Neural progenitor cell (in vitro differentiated cells): ENCODE results near the gene QRICH1. TPM values are rescaled to one million over a fixed set of nuclear protein-coding genes. Genes with fewer than 3 reads are reported as not detected.

ENCODE experiments used
- DNase-seq: peaks from one replicate; pipeline ENCODE4 v3.0.0-alpha.2; 2016; ENCODE audit warnings: low spot score
- H2AFZ ChIP-seq: fragments of 200-600 bp; sonication (generic); replicated peaks from 2 replicates; pipeline ENCODE4 v1.6.1; 2016; ENCODE audit warnings: antibody characterized with exemption
- H3F3A ChIP-seq: fragments of 200-600 bp; sonication (generic); 2 replicates; pipeline ENCODE4 v1.6.1; 2016; ENCODE audit warnings: antibody characterized with exemption, low read depth
- H3K27ac ChIP-seq: fragments of 200-600 bp; sonication (generic); 2 replicates; pipeline ENCODE4 v1.5.1; 2016; ENCODE audit warnings: mild to moderate bottlenecking
- H3K27me3 ChIP-seq: fragments of 200-600 bp; sonication (generic); 2 replicates; pipeline ENCODE4 v1.6.1; 2016; ENCODE audit warnings: mild to moderate bottlenecking, moderate library complexity
- H3K36me3 ChIP-seq: fragments of 200-600 bp; sonication (generic); 2 replicates; pipeline ENCODE4 v1.5.1; 2016
- H3K4me1 ChIP-seq: fragments of 200-600 bp; sonication (generic); 2 replicates; pipeline ENCODE4 v1.6.1; 2016; ENCODE audit warnings: mixed run types
- H3K4me2 ChIP-seq: fragments of 200-600 bp; sonication (generic); 2 replicates; pipeline ENCODE4 v1.6.1; 2016
- H3K4me3 ChIP-seq: fragments of 200-600 bp; sonication (generic); 2 replicates; pipeline ENCODE4 v1.5.1; 2016
- H3K79me2 ChIP-seq: fragments of 200-600 bp; sonication (generic); 2 replicates; pipeline ENCODE4 v1.6.1; 2016; ENCODE audit warnings: low read depth
- H3K9ac ChIP-seq: fragments of 200-600 bp; sonication (generic); 2 replicates; pipeline ENCODE4 v1.6.1; 2016
- H3K9me3 ChIP-seq: fragments of 200-600 bp; sonication (generic); 2 replicates; pipeline ENCODE4 v1.5.1; 2016; ENCODE audit warnings: low read depth
- H4K20me1 ChIP-seq: fragments of 200-600 bp; sonication (generic); 2 replicates; pipeline ENCODE4 v1.6.1; 2016; ENCODE audit warnings: low read depth
- H3K27ac Mint-ChIP-seq: 3 replicates; pipeline ENCODE4 v1.8.0; 2021; ENCODE audit warnings: mixed read lengths
- H3K27me3 Mint-ChIP-seq: 2 replicates; pipeline ENCODE4 v1.8.0; 2022; ENCODE audit warnings: low read depth, mild to moderate bottlenecking, inconsistent platforms, moderate library complexity, mixed read lengths; ENCODE audit not compliant: insufficient read depth
- H3K36me3 Mint-ChIP-seq: 3 replicates; pipeline ENCODE4 v1.8.0; 2021; ENCODE audit warnings: mixed read lengths
- H3K4me1 Mint-ChIP-seq: 3 replicates; pipeline ENCODE4 v1.8.0; 2021; ENCODE audit warnings: mixed read lengths
- H3K4me3 Mint-ChIP-seq: 3 replicates; pipeline ENCODE4 v1.8.0; 2021; ENCODE audit warnings: mild to moderate bottlenecking, moderate library complexity, mixed read lengths
- H3K9me3 Mint-ChIP-seq: 3 replicates; pipeline ENCODE4 v1.8.0; 2020; ENCODE audit warnings: mixed read lengths
- EZH2 ChIP-seq: fragments of 200-600 bp; sonication (generic); IDR thresholded peaks from 2 replicates; pipeline ENCODE4 v1.6.1; 2017; ENCODE audit warnings: antibody characterized with exemption, mild to moderate bottlenecking, moderate library complexity
- EZH2phosphoT487 ChIP-seq: fragments of 200-600 bp; sonication (generic); IDR thresholded peaks from 2 replicates; pipeline ENCODE4 v1.6.1; 2017; ENCODE audit warnings: antibody characterized with exemption
- total RNA-seq: library from RNA; depleted of rRNA; stranded (reverse); fragments of >200 nt; gene quantifications from 2 replicates; pipeline ENCODE4 v1.2.3, GENCODE V29; 2015; ENCODE audit warnings: low replicate concordance
- TF ChIP-seq, protein P1 (sequence below): fragments of 200-600 bp; sonication (generic); IDR thresholded peaks from 2 replicates; pipeline ENCODE4 v1.5.1; 2017; ENCODE audit warnings: antibody characterized with exemption, mild to moderate bottlenecking

Gene QRICH1
- total RNA-seq, 1 donor from 2014 or later = 167 TPM

DNA sequence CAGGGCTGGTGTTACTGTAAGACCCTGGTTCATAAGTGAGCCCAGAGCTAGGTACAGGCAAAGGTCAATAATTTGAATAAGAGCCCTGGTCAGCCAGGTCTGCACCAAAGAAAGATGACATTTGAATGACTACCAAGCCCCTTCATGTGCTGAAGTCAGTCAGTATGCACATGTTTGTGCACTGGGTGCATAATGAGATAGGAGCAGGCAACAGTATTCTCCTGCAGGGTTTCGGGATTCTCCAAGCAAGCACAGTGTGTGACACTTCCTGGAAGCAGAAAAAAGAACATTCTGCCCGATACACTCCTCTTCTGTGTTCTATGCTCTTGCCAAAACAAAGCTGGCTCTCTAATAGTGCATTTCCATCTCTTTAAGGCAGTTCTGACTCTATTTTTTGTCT, 59.2 kb downstream of the QRICH1 start:
- TF ChIP-seq, protein P1, sequence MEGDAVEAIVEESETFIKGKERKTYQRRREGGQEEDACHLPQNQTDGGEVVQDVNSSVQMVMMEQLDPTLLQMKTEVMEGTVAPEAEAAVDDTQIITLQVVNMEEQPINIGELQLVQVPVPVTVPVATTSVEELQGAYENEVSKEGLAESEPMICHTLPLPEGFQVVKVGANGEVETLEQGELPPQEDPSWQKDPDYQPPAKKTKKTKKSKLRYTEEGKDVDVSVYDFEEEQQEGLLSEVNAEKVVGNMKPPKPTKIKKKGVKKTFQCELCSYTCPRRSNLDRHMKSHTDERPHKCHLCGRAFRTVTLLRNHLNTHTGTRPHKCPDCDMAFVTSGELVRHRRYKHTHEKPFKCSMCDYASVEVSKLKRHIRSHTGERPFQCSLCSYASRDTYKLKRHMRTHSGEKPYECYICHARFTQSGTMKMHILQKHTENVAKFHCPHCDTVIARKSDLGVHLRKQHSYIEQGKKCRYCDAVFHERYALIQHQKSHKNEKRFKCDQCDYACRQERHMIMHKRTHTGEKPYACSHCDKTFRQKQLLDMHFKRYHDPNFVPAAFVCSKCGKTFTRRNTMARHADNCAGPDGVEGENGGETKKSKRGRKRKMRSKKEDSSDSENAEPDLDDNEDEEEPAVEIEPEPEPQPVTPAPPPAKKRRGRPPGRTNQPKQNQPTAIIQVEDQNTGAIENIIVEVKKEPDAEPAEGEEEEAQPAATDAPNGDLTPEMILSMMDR = no peak
- TF ChIP-seq EZH2 = no peak
- TF ChIP-seq EZH2phosphoT487 = no peak
- no peak for DNase-seq
- H3K9ac ChIP-seq = no peak overlapping the region
- no peak overlapping the region for H3K27ac ChIP-seq
- no peaks in the 10 kb centered on the region for H3K36me3 ChIP-seq
- no peaks in the 10 kb centered on the region for H3K9me3 ChIP-seq
- no peaks in the 10 kb centered on the region for H3K9me3 Mint-ChIP-seq
- no peak overlapping the region for H3K4me3 ChIP-seq
- no peak overlapping the region for H3K27ac Mint-ChIP-seq
- peaks cover 3% of the 10 kb centered on the region for H3K4me1 Mint-ChIP-seq
- no peaks in the 10 kb centered on the region for H3K79me2 ChIP-seq
- no peaks in the 10 kb centered on the region for H3K27me3 ChIP-seq
- no peak overlapping the region for H2AFZ ChIP-seq
- H4K20me1 ChIP-seq = peaks cover 9% of the 10 kb centered on the region
- H3K27me3 Mint-ChIP-seq = no peaks in the 10 kb centered on the region
- no peak overlapping the region for H3K4me2 ChIP-seq
- H3K36me3 Mint-ChIP-seq = peaks cover 22% of the 10 kb centered on the region
- no peaks in the 10 kb centered on the region for H3K4me1 ChIP-seq
- H3K4me3 Mint-ChIP-seq = no peak overlapping the region
- peaks cover 38% of the 10 kb centered on the region for H3F3A ChIP-seq

DNA sequence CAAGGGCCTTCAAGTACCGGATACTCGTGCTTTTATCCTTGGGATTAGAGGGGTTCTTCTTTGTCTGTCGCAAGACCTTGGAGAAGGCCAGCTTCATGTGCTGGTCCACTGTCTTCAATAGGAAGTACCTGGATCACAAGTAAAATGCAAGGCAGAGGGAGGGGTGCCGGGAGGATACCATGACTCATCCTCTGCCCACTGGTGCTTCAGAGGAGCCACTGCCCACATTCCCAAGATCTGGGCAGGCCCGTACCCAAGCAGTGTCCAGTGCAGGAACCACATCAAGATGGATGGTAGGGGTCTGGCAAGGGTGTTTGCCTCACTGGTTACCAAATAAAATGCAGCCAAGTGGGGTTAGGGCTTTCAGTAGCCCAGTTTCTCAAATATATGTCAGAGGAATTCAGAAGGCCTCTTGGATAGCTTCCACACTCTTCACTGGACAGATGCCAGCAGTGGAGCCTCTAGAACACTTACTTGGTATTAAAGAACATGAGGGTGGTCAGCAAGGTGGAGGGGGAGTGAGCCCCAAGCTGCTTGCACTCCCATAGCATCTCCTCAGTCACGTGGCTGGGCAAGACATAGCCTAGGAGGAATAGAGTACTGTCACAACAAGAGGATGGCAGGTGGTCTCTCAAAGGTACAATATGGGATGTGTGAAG, 61.1 kb downstream of the QRICH1 start:
- Histone ChIP-seq H3K79me2 (peaks cover 14% of the 10 kb centered on the region), H2AFZ (no peak overlapping the region), H3K4me2 (no peak overlapping the region), H3K9ac (no peak overlapping the region), H3K27ac (no peak overlapping the region), H3K4me1 (peaks cover 11% of the 10 kb centered on the region), H3K36me3 (no peaks in the 10 kb centered on the region), H3K4me3 (no peak overlapping the region), H3K9me3 (no peaks in the 10 kb centered on the region), H4K20me1 (peaks cover 9% of the 10 kb centered on the region), H3F3A (peaks cover 45% of the 10 kb centered on the region), H3K27me3 (no peaks in the 10 kb centered on the region)
- TF ChIP-seq EZH2 = no peak
- TF ChIP-seq, protein P1 = no peak
- no peak for TF ChIP-seq EZH2phosphoT487
- Mint-ChIP-seq H3K27ac (no peak overlapping the region), H3K9me3 (no peaks in the 10 kb centered on the region), H3K36me3 (peaks cover 23% of the 10 kb centered on the region), H3K4me1 (peaks cover 17% of the 10 kb centered on the region), H3K4me3 (no peak overlapping the region), H3K27me3 (peaks cover 8% of the 10 kb centered on the region)
- DNase-seq = no peak

DNA sequence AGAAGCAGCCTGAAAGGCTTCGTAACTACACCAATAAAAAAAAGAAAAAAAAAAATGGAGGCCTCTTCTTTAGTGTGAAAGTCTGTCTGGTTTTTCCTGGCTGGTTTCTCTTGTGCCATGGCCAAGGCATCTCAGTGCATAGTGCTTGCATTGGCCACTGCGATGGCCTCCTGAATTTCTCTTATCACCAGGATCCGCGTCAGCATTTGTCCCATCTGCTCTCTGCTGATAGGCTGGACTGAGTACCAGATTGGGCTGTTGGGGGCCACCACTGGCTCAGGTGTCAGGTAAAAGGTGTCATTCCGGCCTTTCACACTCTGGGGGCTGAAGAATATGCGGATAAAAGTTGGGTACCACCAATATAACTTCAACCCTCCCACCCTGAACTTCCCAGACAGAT, 63.5 kb downstream of the QRICH1 start:
- no peak for TF ChIP-seq EZH2
- TF ChIP-seq, protein P1 = no peak
- TF ChIP-seq EZH2phosphoT487 = no peak
- H3K4me3 ChIP-seq = no peak overlapping the region
- H3K9me3 Mint-ChIP-seq = no peaks in the 10 kb centered on the region
- H3K79me2 ChIP-seq = peaks cover 19% of the 10 kb centered on the region
- DNase-seq = no peak
- no peaks in the 10 kb centered on the region for H3K9me3 ChIP-seq
- peaks cover 55% of the 10 kb centered on the region for H3F3A ChIP-seq
- peaks cover 37% of the 10 kb centered on the region for H3K36me3 Mint-ChIP-seq
- H3K36me3 ChIP-seq = no peaks in the 10 kb centered on the region
- peaks cover 11% of the 10 kb centered on the region for H3K4me1 ChIP-seq
- peaks cover 12% of the 10 kb centered on the region for H3K27me3 Mint-ChIP-seq
- no peak overlapping the region for H3K4me3 Mint-ChIP-seq
- no peak overlapping the region for H3K9ac ChIP-seq
- H3K27me3 ChIP-seq = no peaks in the 10 kb centered on the region
- H3K27ac Mint-ChIP-seq = no peak overlapping the region
- no peak overlapping the region for H2AFZ ChIP-seq
- no peaks in the 10 kb centered on the region for H4K20me1 ChIP-seq
- peaks cover 20% of the 10 kb centered on the region for H3K4me1 Mint-ChIP-seq
- H3K27ac ChIP-seq = no peak overlapping the region
- no peak overlapping the region for H3K4me2 ChIP-seq
